GM19397 (cell line): Measurements from ENCODE around the gene GRIN3B.

Source experiments
- ATAC-seq: cut with Tn5 transposase; IDR thresholded peaks from one replicate; pipeline ENCODE4 v1.9.1; 2021; ENCODE audit warnings: mild to moderate bottlenecking, moderate library complexity; ENCODE audit not compliant: unreplicated experiment

GRIN3B gene

DNA sequence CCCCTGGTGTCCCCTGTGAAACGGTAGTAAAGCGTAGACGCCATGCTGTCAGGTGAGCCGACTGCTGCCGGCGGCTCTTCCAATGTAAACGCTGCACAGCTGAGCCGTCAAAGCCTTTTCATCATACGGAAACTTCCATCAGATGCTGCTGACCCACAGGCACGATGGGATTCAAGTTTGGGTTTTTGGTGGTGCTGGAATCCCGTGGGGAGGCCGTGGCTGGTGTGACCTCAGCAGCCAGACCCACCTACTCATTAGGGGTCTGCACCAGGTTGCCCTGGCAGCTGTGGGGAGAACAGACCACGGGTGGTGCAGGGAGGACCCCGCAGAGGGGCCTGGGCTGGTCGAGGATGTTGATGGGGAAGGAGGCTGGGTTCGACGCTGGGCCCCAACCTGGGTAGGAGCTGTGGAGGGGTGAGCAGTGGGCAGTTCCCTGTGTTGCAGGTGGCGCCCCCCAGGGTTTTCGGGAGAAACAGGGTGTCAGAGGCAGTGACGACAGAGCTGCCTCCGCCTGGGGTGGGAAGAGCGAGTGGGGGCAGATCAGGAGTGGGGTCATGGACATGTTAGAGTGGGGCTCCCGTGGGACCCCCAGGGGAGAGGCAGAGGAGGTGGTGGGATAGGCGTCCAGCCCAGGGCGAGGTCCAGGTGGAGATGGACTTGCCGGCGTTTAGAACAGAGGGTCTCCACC lies 6.6 kb downstream of the GRIN3B start:
- no peak for ATAC-seq

DNA sequence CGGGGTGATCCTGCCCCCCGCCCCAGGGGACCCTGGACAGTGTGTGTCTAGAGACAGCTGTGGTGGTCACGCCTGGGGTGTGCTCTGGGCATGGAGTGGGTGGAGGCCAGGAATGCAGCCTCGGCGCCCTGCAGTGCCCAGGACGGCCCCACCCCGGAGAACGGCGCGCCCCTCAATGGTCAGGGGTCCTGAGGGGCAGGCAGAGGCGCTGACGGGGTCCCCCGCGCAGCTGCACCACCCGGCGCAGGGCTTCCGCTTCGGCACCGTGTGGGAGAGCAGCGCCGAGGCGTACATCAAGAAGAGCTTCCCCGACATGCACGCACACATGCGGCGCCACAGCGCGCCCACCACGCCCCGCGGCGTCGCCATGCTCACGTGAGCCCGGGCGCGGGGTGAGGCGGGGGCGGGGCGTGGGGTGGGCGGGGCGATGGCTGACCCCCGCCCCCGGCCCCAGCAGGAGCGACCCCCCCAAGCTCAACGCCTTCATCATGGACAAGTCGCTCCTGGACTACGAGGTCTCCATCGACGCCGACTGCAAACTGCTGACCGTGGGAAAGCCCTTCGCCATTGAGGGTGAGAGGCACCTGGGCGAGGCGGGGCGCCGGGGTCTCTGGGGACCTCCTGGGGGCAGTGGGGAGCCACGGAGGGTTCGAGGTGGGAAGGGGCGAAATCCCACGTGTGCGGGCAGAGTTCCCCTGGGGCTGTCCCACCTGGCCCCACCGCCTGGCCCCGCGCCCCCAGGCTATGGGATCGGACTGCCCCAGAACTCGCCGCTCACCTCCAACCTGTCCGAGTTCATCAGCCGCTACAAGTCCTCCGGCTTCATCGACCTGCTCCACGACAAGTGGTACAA lies 7.4 kb downstream of the GRIN3B start:
- ATAC-seq: no peak

DNA sequence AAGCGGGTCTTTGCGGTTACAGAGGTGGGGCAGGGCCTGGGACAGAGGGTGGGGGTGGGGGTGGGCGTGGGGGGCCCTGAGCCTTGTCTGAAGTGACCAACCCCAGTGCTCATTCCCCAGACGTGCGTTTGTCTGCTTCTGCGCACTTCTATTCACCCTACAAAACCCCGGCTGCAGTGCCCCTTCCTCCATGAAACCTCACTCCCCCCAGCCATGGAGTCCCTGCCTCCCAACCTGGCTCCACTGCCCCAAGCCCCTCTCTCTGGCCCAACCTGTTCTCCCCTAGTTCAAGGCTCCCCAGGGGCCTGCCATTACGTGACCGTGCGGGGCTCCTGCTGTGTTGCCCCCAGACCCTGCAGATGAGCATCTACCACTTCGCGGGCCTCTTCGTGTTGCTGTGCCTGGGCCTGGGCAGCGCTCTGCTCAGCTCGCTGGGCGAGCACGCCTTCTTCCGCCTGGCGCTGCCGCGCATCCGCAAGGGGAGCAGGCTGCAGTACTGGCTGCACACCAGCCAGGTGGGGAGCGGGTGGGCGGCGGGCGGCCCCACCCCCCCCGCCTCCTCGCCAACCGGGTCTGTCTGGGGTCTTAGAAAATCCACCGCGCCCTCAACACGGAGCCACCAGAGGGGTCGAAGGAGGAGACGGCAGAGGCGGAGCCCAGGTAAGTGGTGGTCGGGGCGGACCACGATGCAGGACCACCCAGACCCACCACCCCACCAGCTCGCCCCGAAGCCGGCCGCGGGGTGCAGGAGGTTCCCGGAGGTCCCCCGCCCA lies 8.2 kb downstream of the GRIN3B start:
- no peak for ATAC-seq

DNA sequence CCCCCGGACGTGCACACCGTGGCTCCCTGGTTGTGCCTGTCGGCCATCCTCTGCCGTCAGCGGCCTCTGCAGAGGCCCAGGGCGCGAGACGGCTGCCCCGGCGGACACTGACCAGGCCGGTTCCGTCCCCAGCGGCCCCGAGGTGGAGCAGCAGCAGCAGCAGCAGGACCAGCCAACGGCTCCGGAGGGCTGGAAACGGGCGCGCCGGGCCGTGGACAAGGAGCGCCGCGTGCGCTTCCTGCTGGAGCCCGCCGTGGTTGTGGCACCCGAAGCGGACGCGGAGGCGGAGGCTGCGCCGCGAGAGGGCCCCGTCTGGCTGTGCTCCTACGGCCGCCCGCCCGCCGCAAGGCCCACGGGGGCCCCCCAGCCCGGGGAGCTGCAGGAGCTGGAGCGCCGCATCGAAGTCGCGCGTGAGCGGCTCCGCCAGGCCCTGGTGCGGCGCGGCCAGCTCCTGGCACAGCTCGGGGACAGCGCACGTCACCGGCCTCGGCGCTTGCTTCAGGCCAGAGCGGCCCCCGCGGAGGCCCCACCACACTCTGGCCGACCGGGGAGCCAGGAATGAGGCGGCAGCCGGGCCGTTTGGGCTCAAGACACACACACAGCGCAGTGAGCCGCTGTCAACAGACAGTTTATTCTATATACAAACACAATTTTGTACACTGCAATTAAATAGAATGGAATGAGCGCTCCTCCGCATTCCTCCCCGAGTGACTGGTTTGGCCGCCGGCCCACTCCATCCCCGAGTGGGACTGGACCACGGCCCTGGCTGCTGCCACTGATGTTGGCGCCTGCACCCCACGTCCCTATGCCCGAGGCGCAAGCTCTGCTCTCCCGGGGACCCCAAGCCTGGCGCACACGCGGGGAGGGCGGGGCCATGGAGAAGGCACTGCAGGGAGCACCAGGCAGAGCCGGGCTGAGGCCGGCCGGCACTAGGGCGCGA lies 9.1 kb downstream of the GRIN3B start:
- ATAC-seq: no peak

DNA sequence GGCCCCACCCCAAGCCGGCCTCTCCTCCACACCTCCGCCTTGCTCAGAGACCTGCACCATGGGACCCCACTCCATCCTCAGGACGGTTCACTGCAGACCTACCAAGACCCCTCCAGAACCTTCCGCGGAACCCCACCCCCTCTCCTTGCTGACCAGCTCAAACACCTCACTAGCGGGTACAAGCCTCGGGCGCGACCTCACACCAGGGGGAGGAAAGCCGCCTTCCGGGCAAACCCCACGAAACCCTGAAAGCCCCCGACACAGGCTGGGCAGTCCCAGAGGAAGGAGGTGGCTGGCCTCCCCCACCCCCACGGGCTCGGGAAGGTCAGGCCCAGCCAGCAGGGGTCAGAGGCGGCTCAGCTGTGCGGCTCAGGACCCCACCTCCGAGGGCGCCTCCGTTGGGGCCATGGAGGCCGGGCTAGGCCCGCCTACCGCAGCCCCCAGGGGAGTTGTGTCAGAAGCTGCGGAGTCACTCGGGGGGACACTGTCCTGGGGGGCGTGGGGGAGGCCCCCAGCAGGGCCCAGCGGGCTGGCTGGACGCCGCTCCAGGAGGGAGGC lies 9.8 kb downstream of the GRIN3B start:
- ATAC-seq: no peak

DNA sequence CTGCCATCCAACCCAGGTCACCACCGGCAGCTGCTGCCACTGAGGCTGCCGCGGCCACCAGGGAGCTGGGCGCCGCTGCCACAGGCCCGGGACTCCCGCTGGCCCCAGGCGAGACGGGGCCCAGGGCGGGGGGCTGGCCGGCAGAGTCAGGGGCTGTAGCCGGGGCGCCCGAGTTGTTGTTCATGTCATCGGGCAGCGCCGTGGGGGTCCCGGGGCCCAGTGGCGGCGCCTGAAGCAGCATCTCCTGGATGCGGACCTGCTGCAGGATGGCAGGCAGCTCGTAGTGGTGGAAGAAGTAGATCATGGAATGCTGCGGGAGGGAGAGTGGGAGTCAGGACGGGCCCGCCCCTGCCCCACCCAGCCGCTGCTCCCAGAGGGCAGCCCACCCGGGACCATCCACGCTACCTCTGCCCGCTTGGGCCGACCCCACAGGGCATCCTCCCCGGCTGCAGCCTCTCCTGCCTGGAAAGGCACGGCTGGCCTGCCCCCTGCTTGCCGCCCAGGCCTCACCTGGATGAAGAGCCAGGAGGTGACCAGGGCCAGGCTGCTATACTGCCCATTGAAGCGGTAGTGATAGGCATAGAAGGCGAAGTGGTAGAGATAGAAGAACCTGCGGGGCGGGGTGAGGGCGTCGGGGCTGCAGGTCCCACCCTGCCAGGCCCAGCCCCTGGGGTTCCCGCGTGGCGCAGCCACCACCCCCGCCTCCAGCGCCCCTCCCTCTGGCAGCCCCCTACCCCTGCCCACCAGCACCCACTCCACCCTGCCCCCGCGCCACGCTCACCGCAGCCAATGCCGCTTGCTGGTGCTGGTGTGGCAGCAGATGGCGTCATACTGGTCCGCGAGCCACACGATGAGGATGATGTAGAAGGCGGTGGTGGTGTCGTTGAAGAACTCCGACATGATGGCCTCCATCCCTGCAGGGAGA lies 10.6 kb downstream of the GRIN3B start:
- ATAC-seq: no peak

DNA sequence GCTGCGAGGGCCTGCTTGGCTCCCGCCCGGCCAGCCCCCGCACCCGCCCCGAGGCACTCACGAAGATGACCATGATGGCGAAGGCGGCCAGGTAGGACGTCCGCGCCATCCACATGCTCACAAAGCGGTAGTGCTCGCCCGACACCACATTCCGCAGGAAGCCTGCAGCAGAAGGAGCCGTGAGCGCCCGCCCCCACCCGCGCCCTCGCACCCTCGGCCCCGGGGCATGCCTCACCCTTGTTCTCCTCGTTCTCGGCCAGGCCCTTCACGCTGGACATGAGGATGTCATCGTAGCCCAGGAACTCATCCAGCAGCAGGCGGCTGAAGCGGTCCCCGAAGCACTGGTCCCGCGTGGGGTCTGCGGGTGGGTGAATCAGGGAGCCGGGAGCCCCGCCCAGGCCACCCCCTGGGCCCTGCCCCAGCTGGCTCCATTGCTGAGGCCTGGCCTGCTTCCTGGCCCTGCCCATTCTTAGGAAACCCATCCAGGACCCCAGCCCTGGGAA lies 11.7 kb downstream of the GRIN3B start:
- no peak for ATAC-seq

DNA sequence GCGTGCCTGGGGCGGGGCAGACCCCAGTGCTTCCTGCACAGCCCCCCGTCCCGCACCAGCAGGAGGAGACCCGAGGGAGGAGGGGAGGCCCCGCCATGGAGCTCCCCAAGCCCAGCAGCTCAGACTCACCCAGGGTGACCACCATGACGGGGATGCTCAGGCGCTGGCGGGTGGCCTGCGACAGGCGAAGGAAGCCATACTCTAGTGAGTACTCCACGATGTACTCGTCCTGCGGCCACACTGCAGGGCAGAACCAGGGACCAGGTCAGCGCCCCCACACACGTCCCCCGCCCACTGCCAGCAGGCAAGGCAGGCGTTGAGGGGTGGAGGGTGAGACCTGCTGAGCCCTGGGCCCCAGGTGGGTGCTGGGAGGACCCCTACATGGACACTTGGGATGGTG lies 12.1 kb downstream of the GRIN3B start:
- no peak for ATAC-seq

DNA sequence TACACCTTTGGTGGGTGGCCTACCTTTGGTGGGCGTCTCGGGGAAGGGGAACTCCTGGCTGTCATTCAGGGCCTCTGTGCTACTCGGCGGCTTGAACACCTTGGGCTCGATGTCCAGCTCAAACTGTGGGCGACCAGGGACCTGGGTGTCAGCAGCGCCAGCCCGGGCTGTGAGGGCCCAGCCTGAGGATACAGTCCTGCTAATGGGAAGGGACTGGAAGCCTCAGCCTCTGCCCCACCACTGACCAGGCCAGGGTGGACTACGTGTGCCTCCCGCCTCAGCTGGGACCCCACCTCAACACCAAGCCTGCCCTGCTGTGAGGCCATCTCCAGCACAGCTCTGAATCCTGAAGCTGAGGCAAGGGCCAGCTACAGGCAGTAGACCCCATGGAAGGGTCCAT lies 13.0 kb downstream of the GRIN3B start:
- no peak for ATAC-seq

DNA sequence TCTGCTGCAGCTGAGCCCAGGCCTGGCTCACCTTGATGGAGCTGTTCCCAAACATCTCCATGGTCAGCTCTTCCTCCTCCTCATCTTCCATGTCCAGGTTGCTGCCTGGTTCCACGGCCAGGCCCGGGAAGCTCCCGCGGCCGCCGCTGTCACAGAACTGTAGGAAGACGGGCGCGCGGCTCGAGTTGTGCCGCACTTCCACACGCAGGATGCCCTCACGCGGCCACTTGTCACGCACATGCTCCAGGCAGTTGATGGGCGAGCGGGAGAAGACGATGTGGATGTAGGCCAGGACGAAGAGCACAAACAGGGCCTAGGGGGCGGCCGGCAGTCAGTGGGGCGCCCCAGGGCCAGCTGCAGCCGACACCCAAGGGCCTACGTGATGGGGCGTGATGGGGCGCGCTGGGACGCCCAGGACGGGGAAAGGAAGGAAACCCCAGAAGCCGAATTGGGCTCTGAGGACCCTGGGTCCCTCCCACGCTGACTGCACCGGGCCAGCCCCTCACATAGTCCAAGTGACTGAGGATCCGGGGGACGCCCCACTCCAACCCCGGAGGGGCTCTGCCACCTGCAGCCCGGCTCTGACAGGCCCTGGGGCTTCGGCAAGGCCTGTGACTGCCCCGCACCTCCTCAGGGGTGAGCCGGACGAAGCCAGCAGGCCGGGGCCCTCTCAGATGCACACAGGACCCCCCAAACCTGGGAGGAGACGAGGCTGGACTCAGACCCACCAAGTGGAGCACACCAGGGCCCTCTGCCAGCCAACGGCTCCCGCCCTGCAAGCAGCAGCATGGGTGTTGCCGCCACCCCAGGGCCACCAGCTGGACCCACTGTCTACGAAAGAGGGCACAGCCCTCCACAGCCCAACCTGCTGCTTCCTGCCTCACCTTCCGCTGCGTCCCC lies 14.2 kb downstream of the GRIN3B start:
- ATAC-seq: no peak

DNA sequence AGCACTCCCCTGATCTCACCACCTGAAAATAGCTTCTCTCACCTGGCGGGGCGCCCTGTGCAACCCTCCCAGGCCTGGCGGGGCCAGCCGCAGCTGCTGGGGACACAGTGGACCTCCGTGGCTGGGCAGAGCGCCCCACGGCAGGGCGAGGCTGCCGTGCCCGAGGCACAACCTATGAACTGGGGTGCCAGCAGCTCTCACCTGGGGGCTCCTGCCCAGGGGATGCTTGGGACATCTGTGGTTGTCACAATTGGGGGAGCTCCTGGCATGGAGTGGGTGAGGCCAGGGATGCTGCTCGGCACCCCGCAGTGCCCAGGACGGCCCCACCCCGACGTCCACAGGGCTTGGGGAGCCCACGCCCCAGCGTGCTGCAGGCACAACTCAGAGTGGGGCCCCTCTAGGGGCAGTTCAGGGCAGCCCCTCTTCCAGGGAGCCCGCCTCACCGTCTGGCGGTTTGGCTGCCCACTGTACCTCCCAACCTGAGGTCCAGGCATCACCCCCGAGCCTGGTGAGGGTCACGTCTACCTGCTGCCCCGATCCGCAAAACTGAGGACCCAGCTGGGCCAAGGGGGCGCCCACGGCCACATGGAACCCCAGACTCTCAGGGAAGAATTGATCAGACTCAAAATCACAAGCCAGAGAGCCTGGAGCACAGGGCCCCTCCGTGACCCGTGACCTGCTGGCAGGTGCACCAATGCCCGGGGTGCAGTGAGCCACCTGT lies 15.0 kb downstream of the GRIN3B start:
- no peak for ATAC-seq

DNA sequence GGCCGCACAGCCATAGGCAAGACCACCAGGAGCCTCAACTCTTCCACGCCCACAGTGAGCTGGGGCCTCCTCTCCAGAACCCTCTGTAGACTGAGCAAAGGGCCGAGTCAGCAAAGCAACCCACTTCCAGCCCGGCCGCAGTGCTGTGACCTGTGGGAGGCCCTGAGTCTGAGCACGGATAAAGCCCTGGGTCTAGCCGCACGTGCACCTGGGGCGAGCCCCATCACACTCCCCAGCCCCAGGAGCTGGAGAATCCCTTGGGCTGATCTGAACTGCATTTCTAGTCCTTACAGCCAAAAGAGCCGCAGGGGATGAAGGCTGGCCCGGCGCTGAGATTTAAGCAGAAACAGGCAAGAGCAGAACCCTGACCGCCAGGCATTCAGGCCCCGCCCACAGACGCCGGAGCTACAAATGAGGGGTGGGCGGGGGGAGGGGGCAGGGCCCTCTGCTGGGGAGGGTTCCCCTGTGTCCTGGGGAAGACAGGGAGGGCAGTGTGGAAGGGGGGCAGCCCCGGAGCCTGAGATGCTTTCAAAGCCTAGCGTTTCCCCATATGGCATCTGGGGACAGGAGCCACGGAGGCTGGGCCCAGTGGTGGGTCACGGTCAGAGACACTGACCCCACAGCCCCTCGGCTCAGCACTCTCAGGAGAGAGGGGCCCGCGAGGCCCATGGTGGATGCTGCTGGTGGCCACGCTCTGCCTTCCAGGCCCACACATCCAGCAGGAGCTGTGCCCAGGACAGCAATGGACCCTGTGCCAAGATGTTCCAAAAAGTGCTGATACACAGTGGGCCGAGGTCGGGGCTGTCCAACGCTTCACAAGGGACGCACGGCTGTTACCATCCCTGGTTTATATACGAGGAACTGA lies 15.8 kb downstream of the GRIN3B start:
- ATAC-seq: no peak

DNA sequence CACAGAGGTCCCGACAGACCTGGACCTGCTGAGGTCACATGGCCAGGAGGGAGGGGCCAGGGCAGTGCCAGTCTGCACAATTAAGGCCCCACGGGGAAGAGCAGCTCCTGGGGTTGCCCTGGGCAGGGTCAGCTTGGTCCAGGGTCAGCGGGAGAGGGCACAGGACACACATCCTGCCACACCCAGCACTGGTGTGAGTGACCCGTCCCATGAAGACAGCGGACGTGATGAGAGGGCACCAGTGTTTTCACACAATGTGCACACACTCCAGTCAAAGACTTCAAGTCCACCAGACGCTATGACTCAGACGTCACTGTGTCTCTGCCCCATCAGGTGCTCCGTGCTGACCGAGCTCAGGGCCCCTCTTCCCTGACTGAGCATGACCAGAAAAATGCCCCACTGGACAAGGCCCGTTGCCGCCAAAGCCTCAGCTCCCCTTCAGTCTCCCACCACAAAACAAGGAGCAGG lies 16.5 kb downstream of the GRIN3B start:
- ATAC-seq: no peak

DNA sequence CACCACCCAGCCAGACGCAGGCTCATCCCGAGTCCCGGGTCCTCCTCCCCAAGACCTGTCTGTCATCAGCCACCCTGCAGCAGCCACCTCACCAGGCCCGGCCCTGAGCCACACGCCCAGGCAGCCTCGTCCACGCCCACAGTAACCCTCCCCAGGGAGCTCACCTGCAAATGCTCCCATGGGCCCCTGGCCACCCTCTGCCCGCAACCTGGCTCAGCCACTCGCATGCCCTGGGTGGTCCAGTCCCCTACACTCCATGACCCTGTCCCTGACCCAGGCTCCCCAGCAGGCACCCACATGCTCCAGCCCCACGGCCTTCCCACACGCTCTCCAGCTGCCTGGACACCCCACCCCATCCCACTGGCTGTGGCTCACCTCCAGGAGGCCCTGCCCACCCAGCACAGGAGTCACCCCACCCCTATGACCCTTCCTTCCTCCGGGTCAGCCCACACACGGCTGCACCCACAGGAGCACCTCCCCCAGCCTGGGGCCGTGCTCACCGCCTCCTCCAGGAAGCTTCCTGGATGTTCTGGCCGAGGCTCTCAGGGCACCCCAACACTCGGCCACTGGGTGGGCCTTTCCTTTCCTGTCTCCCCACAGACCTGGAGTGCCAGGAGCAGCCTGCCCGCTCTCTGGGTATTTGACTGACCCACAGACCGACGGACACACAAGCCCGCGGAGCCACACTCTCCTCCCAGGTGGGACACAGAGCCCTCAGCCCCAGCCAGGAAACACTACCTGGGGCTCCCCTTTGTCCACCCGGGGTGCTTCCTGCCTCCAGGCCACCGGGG lies 17.1 kb downstream of the GRIN3B start:
- ATAC-seq: no peak

DNA sequence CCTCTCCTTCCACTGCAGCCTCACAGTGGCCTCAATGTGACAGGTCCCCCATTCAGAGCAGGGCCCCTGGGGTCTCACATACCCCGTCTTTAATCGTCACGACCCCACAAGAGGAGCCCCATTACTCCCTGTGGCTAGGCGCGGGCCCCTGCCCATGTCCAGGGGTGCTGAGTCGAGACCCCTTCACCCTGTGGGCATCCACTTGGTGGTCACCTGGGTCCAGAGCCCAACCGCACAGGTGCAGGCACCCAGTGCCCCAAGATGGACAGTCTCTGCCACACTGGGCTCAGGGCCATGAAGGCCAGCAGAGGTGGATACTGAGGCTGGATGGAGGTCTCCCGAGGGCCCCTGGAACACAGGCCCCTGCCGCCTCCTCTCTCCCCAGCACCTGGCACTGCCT lies 17.7 kb downstream of the GRIN3B start:
- ATAC-seq: no peak
